ENCODE data around the gene EPHB1.

Gene EPHB1

GRCh38 chr3:135249186-135249585 lies 454.1 kb downstream of the EPHB1 start:
- no peak overlapping the region for H3K23ac ChIP-seq (ENCODE audit: low read length in 2 of 2)
- no peak overlapping the region for H3K9ac ChIP-seq (ENCODE audit: low read length)
- no peak overlapping the region for H3K4ac ChIP-seq (ENCODE audit: low read depth in 1 of 2, low read length in 2 of 2)
- no peak overlapping the region for H2BK12ac ChIP-seq (ENCODE audit: low read length in 2 of 2)
- H3K36me3 ChIP-seq (ENCODE audit: control insufficient read depth in 1 of 2, insufficient read depth in 2 of 2, low read depth in 1 of 2, low read length in 2 of 2): no peaks in the 10 kb centered on the region
- no peaks in the 10 kb centered on the region for H3K79me1 ChIP-seq (replicated peaks; ENCODE audit: low read length, poor library complexity, severe bottlenecking)
- no peak overlapping the region for H4K91ac ChIP-seq (ENCODE audit: low read length)
- H3K4me3 ChIP-seq (ENCODE audit: insufficient read depth in 1 of 2, low read depth in 1 of 2, low read length in 2 of 2): no peak overlapping the region
- H3K27me3 ChIP-seq (ENCODE audit: control insufficient read depth in 1 of 2, insufficient read depth in 1 of 2, low read length in 2 of 2): no peaks in the 10 kb centered on the region
- 85% methylated on average over 5 of the region's 5 CpGs for WGBS
- no peak overlapping the region for H3K18ac ChIP-seq (ENCODE audit: low read depth in 1 of 2, low read length in 2 of 2)
- no peak overlapping the region for H2BK5ac ChIP-seq (ENCODE audit: low read depth, low read length, poor library complexity, severe bottlenecking)
- no peak overlapping the region for H4K8ac ChIP-seq (ENCODE audit: low read length)
- no peak overlapping the region for H2AFZ ChIP-seq (ENCODE audit: low read depth, low read length)
- DNase-seq: no peak
- H3K27ac ChIP-seq (ENCODE audit: low read length, poor library complexity, severe bottlenecking): no peak overlapping the region
- no peak overlapping the region for H2BK120ac ChIP-seq (ENCODE audit: low read depth, low read length)
- H2BK15ac ChIP-seq (ENCODE audit: low read depth, poor library complexity, severe bottlenecking): no peak overlapping the region
- no peaks in the 10 kb centered on the region for H3K4me1 ChIP-seq (ENCODE audit: control insufficient read depth, insufficient read depth, low read depth, low read length)
- H2AK5ac ChIP-seq (ENCODE audit: low read length, severe bottlenecking): no peak overlapping the region
- no peak overlapping the region for H3K4me2 ChIP-seq (ENCODE audit: low read length, poor library complexity, severe bottlenecking)
- no peak overlapping the region for H3K14ac ChIP-seq (ENCODE audit: low read length in 2 of 2)
- no peaks in the 10 kb centered on the region for H3K9me3 ChIP-seq (ENCODE audit: control insufficient read depth, low read length)

GRCh38 chr3:135258916-135259315 lies 463.9 kb downstream of the EPHB1 start:
- Histone ChIP-seq H3K27me3 (ENCODE audit: control insufficient read depth in 1 of 2, insufficient read depth in 1 of 2, low read length in 2 of 2) (no peaks in the 10 kb centered on the region), H2AFZ (ENCODE audit: low read depth, low read length) (no peak overlapping the region), H3K4me1 (ENCODE audit: control insufficient read depth, insufficient read depth, low read depth, low read length) (no peaks in the 10 kb centered on the region), H3K27ac (ENCODE audit: low read length, poor library complexity, severe bottlenecking) (no peak overlapping the region), H3K14ac (ENCODE audit: low read length in 2 of 2) (no peak overlapping the region), H3K23ac (ENCODE audit: low read length in 2 of 2) (no peak overlapping the region), H3K9ac (ENCODE audit: low read length) (no peak overlapping the region), H3K4ac (ENCODE audit: low read depth in 1 of 2, low read length in 2 of 2) (no peak overlapping the region), H2BK120ac (ENCODE audit: low read depth, low read length) (no peak overlapping the region), H4K8ac (ENCODE audit: low read length) (no peak overlapping the region), H3K79me1 (replicated peaks; ENCODE audit: low read length, poor library complexity, severe bottlenecking) (no peaks in the 10 kb centered on the region), H2AK5ac (ENCODE audit: low read length, severe bottlenecking) (no peak overlapping the region), H4K91ac (ENCODE audit: low read length) (no peak overlapping the region), H2BK5ac (ENCODE audit: low read depth, low read length, poor library complexity, severe bottlenecking) (no peak overlapping the region), H3K18ac (ENCODE audit: low read depth in 1 of 2, low read length in 2 of 2) (no peak overlapping the region), H2BK12ac (ENCODE audit: low read length in 2 of 2) (no peak overlapping the region), H3K4me3 (ENCODE audit: insufficient read depth in 1 of 2, low read depth in 1 of 2, low read length in 2 of 2) (no peak overlapping the region), H3K4me2 (ENCODE audit: low read length, poor library complexity, severe bottlenecking) (no peak overlapping the region), H3K36me3 (ENCODE audit: control insufficient read depth in 1 of 2, insufficient read depth in 2 of 2, low read depth in 1 of 2, low read length in 2 of 2) (no peaks in the 10 kb centered on the region), H2BK15ac (ENCODE audit: low read depth, poor library complexity, severe bottlenecking) (no peak overlapping the region), H3K9me3 (ENCODE audit: control insufficient read depth, low read length) (no peaks in the 10 kb centered on the region)
- no peak for DNase-seq
- 68% methylated on average over 2 of the region's 3 CpGs for WGBS

DNA sequence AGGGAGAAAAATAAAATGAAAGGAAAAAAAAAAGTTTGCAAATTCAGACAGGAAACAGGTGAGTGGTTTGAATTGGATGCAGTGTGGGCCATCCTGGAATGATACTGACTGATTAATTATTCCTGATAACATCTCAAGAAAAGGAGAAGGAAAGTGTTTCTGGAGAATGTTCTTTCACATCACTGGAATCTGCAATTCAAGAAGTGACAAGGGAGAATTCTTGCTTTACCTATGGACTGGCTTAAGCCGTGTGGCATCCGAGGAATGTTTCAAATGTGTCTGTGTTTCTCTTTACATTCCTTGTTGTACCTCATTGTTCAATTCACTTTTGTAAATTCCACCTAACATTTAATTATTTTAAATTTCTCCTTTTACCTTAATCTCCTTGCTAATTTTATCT lies 465.0 kb downstream of the EPHB1 start:
- no peak overlapping the region for H4K91ac ChIP-seq (ENCODE audit: low read length)
- no peak overlapping the region for H2AFZ ChIP-seq (ENCODE audit: low read depth, low read length)
- no peak overlapping the region for H2BK5ac ChIP-seq (ENCODE audit: low read depth, low read length, poor library complexity, severe bottlenecking)
- H3K27ac ChIP-seq (ENCODE audit: low read length, poor library complexity, severe bottlenecking): no peak overlapping the region
- no peak for DNase-seq
- H2AK5ac ChIP-seq (ENCODE audit: low read length, severe bottlenecking): no peak overlapping the region
- H3K9me3 ChIP-seq (ENCODE audit: control insufficient read depth, low read length): no peaks in the 10 kb centered on the region
- no peak overlapping the region for H3K18ac ChIP-seq (ENCODE audit: low read depth in 1 of 2, low read length in 2 of 2)
- no peaks in the 10 kb centered on the region for H3K27me3 ChIP-seq (ENCODE audit: control insufficient read depth in 1 of 2, insufficient read depth in 1 of 2, low read length in 2 of 2)
- no peak overlapping the region for H3K9ac ChIP-seq (ENCODE audit: low read length)
- H4K8ac ChIP-seq (ENCODE audit: low read length): no peak overlapping the region
- H3K14ac ChIP-seq (ENCODE audit: low read length in 2 of 2): no peak overlapping the region
- H3K4ac ChIP-seq (ENCODE audit: low read depth in 1 of 2, low read length in 2 of 2): no peak overlapping the region
- H3K79me1 ChIP-seq (replicated peaks; ENCODE audit: low read length, poor library complexity, severe bottlenecking): no peaks in the 10 kb centered on the region
- no peaks in the 10 kb centered on the region for H3K36me3 ChIP-seq (ENCODE audit: control insufficient read depth in 1 of 2, insufficient read depth in 2 of 2, low read depth in 1 of 2, low read length in 2 of 2)
- 89% methylated on average over 2 of the region's 2 CpGs for WGBS
- no peaks in the 10 kb centered on the region for H3K4me1 ChIP-seq (ENCODE audit: control insufficient read depth, insufficient read depth, low read depth, low read length)
- no peak overlapping the region for H2BK15ac ChIP-seq (ENCODE audit: low read depth, poor library complexity, severe bottlenecking)
- no peak overlapping the region for H3K23ac ChIP-seq (ENCODE audit: low read length in 2 of 2)
- H3K4me2 ChIP-seq (ENCODE audit: low read length, poor library complexity, severe bottlenecking): no peak overlapping the region
- no peak overlapping the region for H2BK12ac ChIP-seq (ENCODE audit: low read length in 2 of 2)
- H3K4me3 ChIP-seq (ENCODE audit: insufficient read depth in 1 of 2, low read depth in 1 of 2, low read length in 2 of 2): no peak overlapping the region
- no peak overlapping the region for H2BK120ac ChIP-seq (ENCODE audit: low read depth, low read length)

DNA sequence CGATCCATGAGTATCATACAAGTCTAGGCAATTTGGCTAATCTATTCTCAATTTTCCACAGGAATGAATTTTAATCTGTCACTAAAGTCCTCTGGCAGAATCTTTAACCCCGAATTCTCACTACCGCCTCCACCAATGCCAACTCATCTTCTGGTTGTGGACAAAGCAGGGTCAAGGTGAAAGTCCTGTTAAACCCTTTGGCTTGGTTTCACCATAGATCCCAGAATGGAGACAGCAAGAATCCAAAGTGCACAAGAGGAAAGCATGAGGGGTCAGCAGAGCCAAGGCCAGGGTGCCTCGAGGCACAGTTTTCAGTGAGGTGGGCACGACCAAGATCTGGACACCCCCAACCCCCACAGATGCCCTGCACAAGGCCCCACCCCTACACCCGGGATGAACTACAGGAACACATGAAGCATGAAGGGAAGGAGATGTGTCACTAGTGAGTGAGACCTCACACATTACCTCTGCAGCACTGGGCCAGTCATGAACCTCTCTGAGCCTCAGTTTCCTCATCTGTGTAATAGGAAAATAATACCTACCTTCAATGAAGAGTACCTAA lies 466.2 kb downstream of the EPHB1 start:
- H3K4me2 ChIP-seq (ENCODE audit: low read length, poor library complexity, severe bottlenecking): no peak overlapping the region
- no peak overlapping the region for H3K18ac ChIP-seq (ENCODE audit: low read depth in 1 of 2, low read length in 2 of 2)
- H4K91ac ChIP-seq (ENCODE audit: low read length): no peak overlapping the region
- no peak overlapping the region for H3K4ac ChIP-seq (ENCODE audit: low read depth in 1 of 2, low read length in 2 of 2)
- no peak overlapping the region for H3K9ac ChIP-seq (ENCODE audit: low read length)
- H3K27ac ChIP-seq (ENCODE audit: low read length, poor library complexity, severe bottlenecking): no peak overlapping the region
- H4K8ac ChIP-seq (ENCODE audit: low read length): no peak overlapping the region
- H2BK120ac ChIP-seq (ENCODE audit: low read depth, low read length): no peak overlapping the region
- H2AFZ ChIP-seq (ENCODE audit: low read depth, low read length): no peak overlapping the region
- H3K14ac ChIP-seq (ENCODE audit: low read length in 2 of 2): no peak overlapping the region
- H2BK5ac ChIP-seq (ENCODE audit: low read depth, low read length, poor library complexity, severe bottlenecking): no peak overlapping the region
- H2BK15ac ChIP-seq (ENCODE audit: low read depth, poor library complexity, severe bottlenecking): no peak overlapping the region
- 83% methylated on average over 4 of the region's 6 CpGs for WGBS
- H3K36me3 ChIP-seq (ENCODE audit: control insufficient read depth in 1 of 2, insufficient read depth in 2 of 2, low read depth in 1 of 2, low read length in 2 of 2): no peaks in the 10 kb centered on the region
- DNase-seq: no peak
- no peaks in the 10 kb centered on the region for H3K9me3 ChIP-seq (ENCODE audit: control insufficient read depth, low read length)
- no peak overlapping the region for H3K23ac ChIP-seq (ENCODE audit: low read length in 2 of 2)
- no peak overlapping the region for H3K4me3 ChIP-seq (ENCODE audit: insufficient read depth in 1 of 2, low read depth in 1 of 2, low read length in 2 of 2)
- no peaks in the 10 kb centered on the region for H3K27me3 ChIP-seq (ENCODE audit: control insufficient read depth in 1 of 2, insufficient read depth in 1 of 2, low read length in 2 of 2)
- H2AK5ac ChIP-seq (ENCODE audit: low read length, severe bottlenecking): no peak overlapping the region
- H2BK12ac ChIP-seq (ENCODE audit: low read length in 2 of 2): no peak overlapping the region
- no peaks in the 10 kb centered on the region for H3K79me1 ChIP-seq (replicated peaks; ENCODE audit: low read length, poor library complexity, severe bottlenecking)
- H3K4me1 ChIP-seq (ENCODE audit: control insufficient read depth, insufficient read depth, low read depth, low read length): no peaks in the 10 kb centered on the region
